Nephron (organoid): ENCODE measurements around the gene ELMO3.
A peak's percentile ranks its signal among the peaks of the same experiment; 100 is the strongest.

Experiments
- H3K27ac Mint-ChIP-seq, 3 experiments: 2 replicates each; pipeline ENCODE4 v1.8.0; 2020; ENCODE audit warnings: mixed read lengths in 3 of 3, mild to moderate bottlenecking in 2 of 3, moderate library complexity in 1 of 3
- H3K27me3 Mint-ChIP-seq: 2 replicates; pipeline ENCODE4 v1.8.0; 2021; ENCODE audit warnings: low read depth, mild to moderate bottlenecking, moderate library complexity, mixed read lengths
- H3K36me3 Mint-ChIP-seq: 2 replicates; pipeline ENCODE4 v1.8.0; 2020; ENCODE audit warnings: low read depth, mixed read lengths
- H3K4me1 Mint-ChIP-seq: 2 replicates; pipeline ENCODE4 v1.8.0; 2020; ENCODE audit warnings: mixed read lengths
- H3K4me3 Mint-ChIP-seq, 3 experiments: 2 replicates each; pipeline ENCODE4 v1.8.0; 2020; ENCODE audit warnings: mild to moderate bottlenecking in 3 of 3, mixed read lengths in 3 of 3, moderate library complexity in 2 of 3
- H3K9me3 Mint-ChIP-seq: 2 replicates; pipeline ENCODE4 v1.8.0; 2020; ENCODE audit warnings: mixed read lengths
- CTCF ChIP-seq, 3 experiments: fragments of 200-600 bp; sonication (generic); IDR thresholded peaks; one replicate each; pipeline ENCODE4 v1.5.0; 2021; ENCODE audit warnings: antibody characterized with exemption in 3 of 3; ENCODE audit not compliant: unreplicated experiment in 3 of 3

The ELMO3 gene

DNA sequence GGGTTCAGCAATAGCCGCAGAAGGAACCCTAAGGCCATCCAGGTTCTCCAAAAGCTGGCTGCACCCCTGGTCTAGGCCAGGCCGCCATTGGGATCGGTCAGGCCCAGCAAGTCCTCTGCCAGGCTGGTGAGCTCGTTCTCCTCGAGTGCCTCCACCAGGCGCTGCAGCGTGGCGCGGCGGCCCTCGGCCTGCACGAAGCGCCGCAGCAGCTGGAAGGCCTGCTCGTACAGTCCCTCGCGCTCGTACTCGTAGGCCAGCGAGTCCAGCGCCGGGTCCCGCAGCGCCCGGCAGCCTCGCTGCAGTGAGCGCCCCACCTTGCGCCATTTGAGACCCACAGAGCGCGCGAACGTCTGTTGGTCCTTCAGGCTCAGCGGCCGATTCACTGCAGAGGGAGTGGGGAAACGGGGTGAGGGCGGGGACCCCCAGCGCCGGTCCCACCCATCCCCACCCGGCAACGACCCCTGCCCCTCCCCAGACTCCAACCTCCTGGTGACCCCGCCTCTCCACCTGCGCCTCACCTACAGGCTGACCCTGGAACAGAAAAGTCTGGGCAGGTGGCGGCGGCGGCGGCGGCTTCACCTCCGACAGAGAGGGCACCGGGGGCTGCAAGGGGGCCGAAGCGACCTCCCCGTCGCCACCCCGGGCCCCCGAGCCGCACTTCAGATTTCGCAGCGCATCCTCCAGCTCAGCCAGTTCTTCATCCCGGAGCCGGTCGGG lies 44.2 kb upstream of the ELMO3 start:
- TF ChIP-seq CTCF (IDR thresholded peaks at IDR 0.05; ENCODE audit: unreplicated experiment in 3 of 3), result no peak
- no peaks in the 10 kb centered on the region for H3K36me3 Mint-ChIP-seq
- H3K4me3 Mint-ChIP-seq, result peak overlapping the region in 2 of 3 experiments; percentile 61 to 66
- H3K27ac Mint-ChIP-seq, result no peak overlapping the region
- H3K9me3 Mint-ChIP-seq, result no peaks in the 10 kb centered on the region
- peaks cover 17% of the 10 kb centered on the region for H3K4me1 Mint-ChIP-seq
- peaks cover 79% of the 10 kb centered on the region for H3K27me3 Mint-ChIP-seq

- H3K9me3 Mint-ChIP-seq, result no peaks in the 10 kb centered on the region
- peaks cover 87% of the 10 kb centered on the region for H3K27me3 Mint-ChIP-seq
- peak; percentile 96 to 98 (median 97) for TF ChIP-seq CTCF (IDR thresholded peaks at IDR 0.05; ENCODE audit: unreplicated experiment in 3 of 3)
- H3K36me3 Mint-ChIP-seq, result no peaks in the 10 kb centered on the region
- H3K4me1 Mint-ChIP-seq, result peaks cover 17% of the 10 kb centered on the region
- no peak overlapping the region for H3K27ac Mint-ChIP-seq
- H3K4me3 Mint-ChIP-seq, result peak overlapping the region; percentile 52 to 66 (median 61)
Measured at GRCh38 chr16:67155295-67156142, 43.4 kb upstream of the ELMO3 start.

DNA sequence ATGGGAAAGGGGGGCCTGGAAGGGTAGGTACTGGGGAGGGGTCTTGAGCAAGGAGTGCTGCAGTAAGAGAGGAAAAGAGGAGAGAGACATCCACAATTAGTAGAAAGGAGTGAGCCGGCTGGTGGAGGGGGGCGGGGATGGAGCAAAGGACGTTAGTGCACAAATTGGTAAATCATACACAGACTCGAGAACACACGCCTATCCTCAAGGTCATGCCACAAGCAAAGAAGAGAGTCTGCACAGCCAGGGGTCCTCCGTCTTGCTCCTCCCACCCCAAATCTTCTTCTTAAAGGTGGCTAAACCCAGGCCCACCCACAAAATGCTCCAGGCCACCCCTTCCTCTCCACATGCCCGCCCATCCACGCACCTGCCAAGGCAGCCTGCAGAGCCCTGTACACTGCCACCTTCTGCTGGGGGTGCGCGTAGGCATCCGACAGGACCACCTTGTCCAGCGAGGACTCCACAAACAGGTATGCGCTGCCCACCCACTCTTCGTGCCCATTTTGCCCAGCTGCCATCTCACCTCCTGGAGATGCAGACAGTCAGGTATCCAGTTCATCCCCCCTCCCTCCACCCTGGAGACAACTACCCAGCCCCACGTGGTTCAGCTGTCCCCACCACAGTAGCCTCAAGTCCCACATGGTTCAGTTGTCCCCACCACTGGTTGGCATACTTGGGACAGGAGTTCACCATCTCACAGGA lies 42.6 kb upstream of the ELMO3 start:
- Mint-ChIP-seq H3K36me3 (no peaks in the 10 kb centered on the region), H3K27ac (no peak overlapping the region), H3K27me3 (peaks cover 90% of the 10 kb centered on the region), H3K9me3 (no peaks in the 10 kb centered on the region), H3K4me1 (peaks cover 18% of the 10 kb centered on the region), H3K4me3 (peak overlapping the region; percentile 27 to 43 (median 41))
- TF ChIP-seq CTCF (IDR thresholded peaks at IDR 0.05; ENCODE audit: unreplicated experiment in 3 of 3), result no peak

DNA sequence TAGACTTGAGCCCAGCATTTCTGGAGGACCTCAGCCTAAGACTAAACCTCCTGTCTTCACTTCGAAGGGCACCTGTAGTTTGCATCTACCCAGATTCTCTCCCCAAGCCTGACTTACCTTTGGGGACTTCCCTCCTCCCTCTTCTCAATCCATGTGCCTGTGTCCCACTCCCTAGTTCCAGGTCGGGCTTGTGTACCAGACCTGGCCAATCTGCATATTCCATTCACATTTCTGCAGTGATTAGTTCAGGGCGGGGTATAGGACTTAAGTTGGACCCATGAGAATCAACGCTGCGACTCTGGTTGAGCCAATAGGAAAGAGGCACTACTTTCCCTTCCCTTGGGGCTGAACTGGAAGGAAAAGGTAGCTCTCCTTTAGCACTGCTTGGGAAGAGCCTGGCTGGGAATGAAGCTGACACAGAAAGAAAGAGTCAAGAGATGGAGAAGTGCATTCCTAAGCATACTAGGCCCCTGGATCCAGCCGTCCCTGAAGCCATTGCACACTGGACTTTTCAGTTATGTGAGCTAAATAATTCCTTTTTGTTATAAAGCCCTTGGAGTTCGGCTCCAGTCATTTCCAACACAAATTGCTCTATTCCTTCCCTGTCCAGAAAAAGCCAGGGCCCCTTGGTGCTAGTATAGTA lies 41.7 kb upstream of the ELMO3 start:
- no peak overlapping the region for H3K27ac Mint-ChIP-seq
- peaks cover 14% of the 10 kb centered on the region for H3K4me1 Mint-ChIP-seq
- peak overlapping the region; percentile 46 to 85 (median 57) for H3K4me3 Mint-ChIP-seq
- H3K27me3 Mint-ChIP-seq, result peaks cover 92% of the 10 kb centered on the region
- no peak for TF ChIP-seq CTCF (IDR thresholded peaks at IDR 0.05; ENCODE audit: unreplicated experiment in 3 of 3)
- no peaks in the 10 kb centered on the region for H3K9me3 Mint-ChIP-seq
- no peaks in the 10 kb centered on the region for H3K36me3 Mint-ChIP-seq

DNA sequence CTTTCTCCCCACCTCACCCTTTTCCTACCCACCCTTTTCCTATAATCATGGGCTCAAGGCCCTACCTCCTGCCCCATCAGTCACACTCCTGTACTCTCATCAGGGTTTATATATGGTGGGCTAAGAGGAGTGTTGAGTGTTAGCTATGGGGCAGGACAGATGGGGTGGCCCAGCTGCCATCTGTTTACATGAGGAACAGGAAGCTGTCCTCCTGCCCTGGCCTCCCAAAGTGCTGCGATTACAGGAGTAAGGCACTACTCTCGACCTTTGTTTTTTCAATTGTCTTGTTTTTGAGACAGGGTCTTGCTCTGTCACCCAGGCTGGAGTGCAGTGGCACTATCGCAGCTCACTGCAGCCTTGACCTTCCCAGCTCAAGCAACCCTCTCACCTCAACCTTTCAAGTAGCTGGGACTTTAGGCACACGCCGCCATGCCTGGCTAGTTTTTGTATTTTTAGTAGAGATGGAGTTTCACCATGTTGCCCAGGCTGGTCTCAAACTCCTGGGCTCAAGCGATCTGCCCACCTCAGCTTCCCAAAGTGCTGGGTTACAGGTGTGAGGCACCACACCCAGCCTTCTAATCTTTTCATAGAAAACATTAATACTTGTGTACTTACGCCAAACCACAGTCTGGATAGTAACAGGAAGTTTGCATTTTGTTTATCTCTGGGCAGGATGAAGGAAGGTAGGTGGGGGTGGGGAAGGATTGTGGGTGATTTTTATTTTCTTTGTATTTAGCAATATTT lies 40.9 kb upstream of the ELMO3 start:
- H3K4me3 Mint-ChIP-seq, result peak overlapping the region; percentile 73 to 86 (median 85)
- H3K9me3 Mint-ChIP-seq, result no peaks in the 10 kb centered on the region
- H3K27me3 Mint-ChIP-seq, result peaks cover 94% of the 10 kb centered on the region
- H3K4me1 Mint-ChIP-seq, result peaks cover 19% of the 10 kb centered on the region
- no peak overlapping the region for H3K27ac Mint-ChIP-seq
- H3K36me3 Mint-ChIP-seq, result no peaks in the 10 kb centered on the region
- no peak for TF ChIP-seq CTCF (IDR thresholded peaks at IDR 0.05; ENCODE audit: unreplicated experiment in 3 of 3)
